Measurements from ENCODE around the gene NEFH. TPM values are rescaled to one million over a fixed set of nuclear protein-coding genes. Genes with fewer than 3 reads are reported as not detected.
"Not testable (repeated sequence)": the region's sequence is repeated elsewhere in the genome, so short reads cannot be mapped to it uniquely, and the experiment has no call there.

The NEFH gene
- total and polyA plus RNA-seq, 2 donors from 2014 or later, result 0.60 to 1.7 TPM

GRCh38 chr22:29433856-29434255, 46.2 kb upstream of the NEFH start:
- H3K4me1 ChIP-seq (ENCODE audit: control insufficient read depth in 2 of 3, insufficient read depth in 2 of 3, low read depth in 1 of 3, low read length in 3 of 3), result no peaks in the 10 kb centered on the region
- H3K36me3 ChIP-seq (ENCODE audit: control insufficient read depth in 2 of 3, insufficient read depth in 3 of 3, low read length in 3 of 3), result no peaks in the 10 kb centered on the region
- no peaks in the 10 kb centered on the region for H3K27me3 ChIP-seq (ENCODE audit: control insufficient read depth, insufficient read depth, low read length)
- no peaks in the 10 kb centered on the region for H3K9me3 ChIP-seq (ENCODE audit: control insufficient read depth in 2 of 3, insufficient read depth in 1 of 3, low read length in 3 of 3)
- intact Hi-C loops (cut with DNase I), result no loop called here
- no peak overlapping the region for H3K9ac ChIP-seq (ENCODE audit: low read length in 3 of 3)
- TF ChIP-seq, protein P1, sequence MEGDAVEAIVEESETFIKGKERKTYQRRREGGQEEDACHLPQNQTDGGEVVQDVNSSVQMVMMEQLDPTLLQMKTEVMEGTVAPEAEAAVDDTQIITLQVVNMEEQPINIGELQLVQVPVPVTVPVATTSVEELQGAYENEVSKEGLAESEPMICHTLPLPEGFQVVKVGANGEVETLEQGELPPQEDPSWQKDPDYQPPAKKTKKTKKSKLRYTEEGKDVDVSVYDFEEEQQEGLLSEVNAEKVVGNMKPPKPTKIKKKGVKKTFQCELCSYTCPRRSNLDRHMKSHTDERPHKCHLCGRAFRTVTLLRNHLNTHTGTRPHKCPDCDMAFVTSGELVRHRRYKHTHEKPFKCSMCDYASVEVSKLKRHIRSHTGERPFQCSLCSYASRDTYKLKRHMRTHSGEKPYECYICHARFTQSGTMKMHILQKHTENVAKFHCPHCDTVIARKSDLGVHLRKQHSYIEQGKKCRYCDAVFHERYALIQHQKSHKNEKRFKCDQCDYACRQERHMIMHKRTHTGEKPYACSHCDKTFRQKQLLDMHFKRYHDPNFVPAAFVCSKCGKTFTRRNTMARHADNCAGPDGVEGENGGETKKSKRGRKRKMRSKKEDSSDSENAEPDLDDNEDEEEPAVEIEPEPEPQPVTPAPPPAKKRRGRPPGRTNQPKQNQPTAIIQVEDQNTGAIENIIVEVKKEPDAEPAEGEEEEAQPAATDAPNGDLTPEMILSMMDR (IDR thresholded peaks at IDR 0.05; ENCODE audit: borderline replicate concordance, extremely low read depth, insufficient read depth), result no peak
- H3K4me3 ChIP-seq (ENCODE audit: low read length in 3 of 3), result no peak overlapping the region
- FAIRE-seq (no peak), DNase-seq (peak in 2 of 5 donors; percentile 54)
- no peak overlapping the region for H3K27ac ChIP-seq (ENCODE audit: low read depth in 2 of 2, low read length in 2 of 2)

DNA sequence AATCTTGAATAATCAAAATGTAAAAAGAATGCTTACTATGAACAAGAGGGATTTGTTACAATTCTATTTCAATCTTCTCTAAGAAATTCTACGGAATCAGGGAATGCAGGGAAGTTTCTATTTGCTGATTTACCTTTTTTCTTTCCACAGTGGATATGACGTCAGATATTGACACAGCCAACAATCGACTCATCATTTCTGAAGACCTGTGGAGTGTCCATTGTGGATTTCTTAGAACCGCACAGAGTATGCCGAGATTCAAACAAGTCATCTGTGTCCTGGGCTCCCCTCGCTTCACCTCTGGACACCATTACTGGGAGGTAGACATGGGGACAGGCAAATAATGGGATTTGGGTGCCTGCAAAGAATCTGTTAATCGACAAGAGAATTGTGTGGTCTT, 45.7 kb upstream of the NEFH start:
- DNase-seq (peak in 1 of 5 donors; percentile 2), FAIRE-seq (no peak)
- H3K27ac ChIP-seq (ENCODE audit: low read depth in 2 of 2, low read length in 2 of 2), result no peak overlapping the region
- H3K9ac ChIP-seq (ENCODE audit: low read length in 3 of 3), result no peak overlapping the region
- TF ChIP-seq, protein P1 (IDR thresholded peaks at IDR 0.05; ENCODE audit: borderline replicate concordance, extremely low read depth, insufficient read depth), result no peak
- no peaks in the 10 kb centered on the region for H3K27me3 ChIP-seq (ENCODE audit: control insufficient read depth, insufficient read depth, low read length)
- no peaks in the 10 kb centered on the region for H3K4me1 ChIP-seq (ENCODE audit: control insufficient read depth in 2 of 3, insufficient read depth in 2 of 3, low read depth in 1 of 3, low read length in 3 of 3)
- no peaks in the 10 kb centered on the region for H3K36me3 ChIP-seq (ENCODE audit: control insufficient read depth in 2 of 3, insufficient read depth in 3 of 3, low read length in 3 of 3)
- no peak overlapping the region for H3K4me3 ChIP-seq (ENCODE audit: low read length in 3 of 3)
- intact Hi-C loops (cut with DNase I), result no loop called here
- H3K9me3 ChIP-seq (ENCODE audit: control insufficient read depth in 2 of 3, insufficient read depth in 1 of 3, low read length in 3 of 3), result no peaks in the 10 kb centered on the region

DNA sequence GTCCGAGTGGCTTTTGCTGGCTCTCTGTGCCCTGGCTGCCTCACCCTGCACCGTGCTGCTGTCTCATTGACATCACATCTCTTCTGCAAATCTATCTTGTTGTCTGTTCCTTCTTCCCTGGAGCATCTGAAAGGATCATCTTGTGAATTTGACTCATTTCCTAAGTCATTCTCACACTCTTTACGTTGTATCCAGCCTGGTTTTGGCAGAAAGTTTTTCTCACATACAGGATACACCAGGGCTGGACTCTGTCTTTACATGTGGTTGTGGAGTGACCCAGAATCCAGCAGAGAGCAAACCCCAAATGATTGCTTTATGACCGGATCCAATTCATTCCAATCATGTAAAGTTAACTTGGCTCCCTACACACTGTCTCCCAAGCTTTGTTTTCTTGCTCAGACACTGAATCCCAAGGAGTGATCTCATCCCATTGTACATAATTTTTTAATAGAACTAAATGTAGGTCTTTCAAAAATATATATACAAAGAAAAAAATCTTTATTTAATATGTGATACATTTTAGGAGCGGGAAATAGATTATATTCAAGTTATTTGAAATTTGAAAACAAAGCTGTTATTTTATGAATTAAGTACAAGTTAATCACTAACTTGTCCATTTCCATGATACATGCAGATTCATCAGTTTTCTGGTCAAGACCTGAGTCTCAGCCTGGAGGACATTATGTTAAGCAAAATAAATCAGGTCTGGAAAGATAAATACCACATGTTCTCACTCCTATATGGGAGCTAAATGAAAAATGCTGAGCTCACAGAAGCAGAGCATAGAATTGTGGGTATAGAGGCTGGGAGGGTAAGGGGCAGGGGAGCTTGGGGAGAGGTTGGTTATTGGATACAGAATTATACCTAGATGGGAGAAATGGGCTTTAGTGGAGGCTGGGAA, 44.5 kb upstream of the NEFH start:
- H3K9ac ChIP-seq (ENCODE audit: low read length in 3 of 3), result no peak overlapping the region
- H3K27ac ChIP-seq (ENCODE audit: low read depth in 2 of 2, low read length in 2 of 2), result no peak overlapping the region
- intact Hi-C loops (cut with DNase I), result no loop called here
- FAIRE-seq (peak; percentile 27), DNase-seq (peak in 2 of 5 donors; percentile 5 to 30)
- H3K9me3 ChIP-seq (ENCODE audit: control insufficient read depth in 2 of 3, insufficient read depth in 1 of 3, low read length in 3 of 3), result no peaks in the 10 kb centered on the region
- TF ChIP-seq, protein P1 (IDR thresholded peaks at IDR 0.05; ENCODE audit: borderline replicate concordance, extremely low read depth, insufficient read depth), result no peak
- H3K4me1 ChIP-seq (ENCODE audit: control insufficient read depth in 2 of 3, insufficient read depth in 2 of 3, low read depth in 1 of 3, low read length in 3 of 3), result no peaks in the 10 kb centered on the region
- no peaks in the 10 kb centered on the region for H3K27me3 ChIP-seq (ENCODE audit: control insufficient read depth, insufficient read depth, low read length)
- no peak overlapping the region for H3K4me3 ChIP-seq (ENCODE audit: low read length in 3 of 3)
- no peaks in the 10 kb centered on the region for H3K36me3 ChIP-seq (ENCODE audit: control insufficient read depth in 2 of 3, insufficient read depth in 3 of 3, low read length in 3 of 3)

DNA sequence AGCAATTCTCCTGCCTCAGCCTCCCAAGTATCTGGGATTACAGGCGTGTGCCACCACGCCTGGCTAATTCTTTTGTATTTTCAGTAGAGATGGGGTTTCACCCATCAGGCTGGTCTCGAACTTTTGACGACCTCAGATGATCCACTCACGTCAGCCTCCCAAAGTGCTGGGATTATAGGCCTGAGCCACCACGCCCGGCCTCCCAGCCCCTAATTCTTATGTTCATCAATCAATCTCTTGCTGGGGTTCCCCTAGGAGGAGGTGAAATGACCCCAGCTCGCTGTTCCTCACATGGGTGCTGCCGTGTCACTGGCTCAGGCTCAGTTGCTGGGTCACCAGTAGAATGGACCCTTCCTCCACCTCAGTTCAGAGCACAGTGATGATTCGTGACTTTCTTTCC, 41.7 kb upstream of the NEFH start, which contains the start of gene RFPL1:
TSS of gene RFPL1 (plus strand) at position 301 of the 400 bp plus-strand sequence.
- H3K36me3 ChIP-seq (ENCODE audit: control insufficient read depth in 2 of 3, insufficient read depth in 3 of 3, low read length in 3 of 3); H3K27me3 ChIP-seq (ENCODE audit: control insufficient read depth, insufficient read depth, low read length); FAIRE-seq; DNase-seq; H3K9me3 ChIP-seq (ENCODE audit: control insufficient read depth in 2 of 3, insufficient read depth in 1 of 3, low read length in 3 of 3); H3K4me1 ChIP-seq (ENCODE audit: control insufficient read depth in 2 of 3, insufficient read depth in 2 of 3, low read depth in 1 of 3, low read length in 3 of 3); H3K4me3 ChIP-seq (ENCODE audit: low read length in 3 of 3); intact Hi-C loops (cut with DNase I); H3K27ac ChIP-seq (ENCODE audit: low read depth in 2 of 2, low read length in 2 of 2); H3K9ac ChIP-seq (ENCODE audit: low read length in 3 of 3): not testable (repeated sequence)
